K562 (cell line): ENCODE results near the gene SRD5A1. TPM values are rescaled to one million over a fixed set of nuclear protein-coding genes. Genes with fewer than 3 reads are reported as not detected.

ENCODE experiments used
- ATAC-seq: fragments of 200-7000 bp; cut with Tn5 transposase; 3 replicates; pipeline ENCODE4 v1.9.1; 2020; ENCODE audit warnings: moderate library complexity
- BruUV-seq: library from RNA; stranded (reverse); fragments of 400-500 nt; replicated peaks from 2 replicates; lab custom pipeline; 2021; lab: Mats Ljungman, UMichigan
- CTCF ChIA-PET: fragments of 300-600 bp; formaldehyde crosslinking; extraction: SDS; loops from one replicate; lab custom pipeline; 2021; ENCODE audit warnings: low intra/inter-chr PET ratio; lab: Yijun Ruan, JAX
- POLR2A ChIA-PET: fragments of 300-600, 350-650 bp; sonication (Branson Sonifier 250); formaldehyde crosslinking; extraction: SDS; loops from one replicate; lab custom pipeline; 2021; ENCODE audit warnings: antibody characterized with exemption, inconsistent platforms; lab: Yijun Ruan, JAX
- DNase-seq, 4 experiments: peaks; one replicate each; pipeline versions ENCODE4 v3.0.0 to v3.0.0-alpha.2; 2011 to 2018; ENCODE audit warnings: low spot score in 3 of 4, mixed read lengths in 3 of 4; ENCODE audit errors: extremely low read depth in 1 of 4
- FAIRE-seq: peaks from 2 replicates; lab custom pipeline; 2011; peaks lifted over from hg19 to GRCh38; lab: Jason Lieb, UNC
- H2AFZ ChIP-seq: 2 replicates; pipeline ENCODE4 v1.6.0; 2011; ENCODE audit warnings: low read depth, low read length, control low read depth, inconsistent platforms
- H3K27ac ChIP-seq: fragments of 200-600 bp; 3 replicates; pipeline ENCODE4 v1.8.0; 2011; ENCODE audit warnings: low read depth, mild to moderate bottlenecking, control low read depth, inconsistent platforms, low read length, moderate library complexity, mixed read lengths; ENCODE audit errors: extremely low read depth
- H3K27me3 ChIP-seq, 2 experiments: fragments of 300-600 bp in 1 of 2; 2 replicates in 1 of 2; 3 replicates in 1 of 2; pipeline versions ENCODE4 v1.6.0 to v1.8.0; 2011; ENCODE audit warnings: inconsistent platforms in 2 of 2, low read length in 2 of 2, mild to moderate bottlenecking in 1 of 2, mixed read lengths in 1 of 2, moderate library complexity in 1 of 2; ENCODE audit not compliant: control insufficient read depth in 2 of 2, insufficient read depth in 2 of 2
- H3K36me3 ChIP-seq: fragments of 300-600 bp; 3 replicates; pipeline ENCODE4 v1.8.0; 2011; ENCODE audit warnings: mild to moderate bottlenecking, low read length, inconsistent platforms; ENCODE audit not compliant: control insufficient read depth, insufficient read depth
- H3K4me1 ChIP-seq, 2 experiments: fragments of 200-600 bp in 1 of 2; replicated peaks in 1 of 2; 2 replicates in 1 of 2; 3 replicates in 1 of 2; pipeline versions ENCODE4 v1.5.1 to v1.8.0; 2011; ENCODE audit warnings: inconsistent platforms in 2 of 2, low read length in 2 of 2, mild to moderate bottlenecking in 1 of 2, mixed read lengths in 1 of 2, moderate library complexity in 1 of 2; ENCODE audit not compliant: control insufficient read depth in 2 of 2, insufficient read depth in 2 of 2
- H3K4me2 ChIP-seq: 2 replicates; pipeline ENCODE4 v1.6.1; 2011; ENCODE audit warnings: low read length, control low read depth, inconsistent platforms, mixed read lengths; ENCODE audit not compliant: insufficient read depth
- H3K4me3 ChIP-seq: fragments of 200-600 bp; sonication (generic), shearing (Covaris generic); 2 replicates; pipeline ENCODE4 v1.5.1; 2016; ENCODE audit warnings: control low read depth, inconsistent platforms
- H3K79me2 ChIP-seq: fragments of 200-600 bp; 3 replicates; pipeline ENCODE4 v1.8.0; 2011; ENCODE audit warnings: low read length, inconsistent platforms; ENCODE audit not compliant: control insufficient read depth, insufficient read depth
- H3K9ac ChIP-seq, 2 experiments: 2 replicates each; pipeline versions ENCODE4 v1.6.0 to v1.6.1; 2011; ENCODE audit warnings: low read depth in 2 of 2, low read length in 2 of 2, control low read depth in 1 of 2, inconsistent platforms in 1 of 2, mild to moderate bottlenecking in 1 of 2, mixed read lengths in 1 of 2; ENCODE audit not compliant: insufficient read depth in 1 of 2
- H3K9me1 ChIP-seq: one replicate; pipeline ENCODE4 v1.6.0; 2011; ENCODE audit warnings: inconsistent platforms, mild to moderate bottlenecking, low read length, moderate library complexity; ENCODE audit not compliant: control insufficient read depth, insufficient read depth
- H3K9me3 ChIP-seq: replicated peaks from 2 replicates; pipeline ENCODE4 v1.5.1; 2011; ENCODE audit warnings: low read depth, low read length, inconsistent platforms; ENCODE audit not compliant: control insufficient read depth, insufficient read depth
- H4K20me1 ChIP-seq: replicated peaks from 2 replicates; pipeline ENCODE4 v1.6.1; 2011; ENCODE audit warnings: low read length, inconsistent platforms, mixed read lengths; ENCODE audit not compliant: control insufficient read depth, insufficient read depth
- ARID3A ChIP-seq: IDR thresholded peaks from 2 replicates; pipeline ENCODE4 v1.6.1; 2012; ENCODE audit warnings: low read depth, low read length, improper control_type of control experiment, borderline replicate concordance
- CBFB ChIP-seq: sonication (generic); formaldehyde crosslinking; IDR thresholded peaks from 2 replicates; pipeline ENCODE4 v1.4.0; 2020; ENCODE audit warnings: mild to moderate bottlenecking, missing genetic modification reagents
- CREB3 ChIP-seq: fragments of 450-650 bp; conservative IDR thresholded peaks from 2 replicates; pipeline ENCODE4 v1.6.1; 2016; ENCODE audit warnings: missing genetic modification characterization, low read depth, mild to moderate bottlenecking, missing compliant biosample characterization, moderate library complexity
- ESRRA ChIP-seq: fragments of 450-650 bp; IDR thresholded peaks from 2 replicates; pipeline ENCODE4 v1.6.1; 2014; ENCODE audit warnings: low read depth, mild to moderate bottlenecking, moderate library complexity, borderline replicate concordance
- FOXK2 ChIP-seq, 2 experiments: fragments of 450-650 bp; IDR thresholded peaks in 1 of 2; conservative IDR thresholded peaks in 1 of 2; 2 replicates each; pipeline ENCODE4 v1.6.1; 2016; ENCODE audit warnings: low read depth in 2 of 2, mild to moderate bottlenecking in 1 of 2
- FOXO4 ChIP-seq: fragments of 450-650 bp; formaldehyde crosslinking; IDR thresholded peaks from 2 replicates; pipeline ENCODE4 v1.4.0; 2020; ENCODE audit warnings: mild to moderate bottlenecking, moderate library complexity
- HOMEZ ChIP-seq: fragments of 250-450 bp; sonication (Bioruptor Pico); IDR thresholded peaks from 2 replicates; pipeline ENCODE4 v1.4.0; 2020; ENCODE audit warnings: mild to moderate bottlenecking, moderate library complexity
- MAFG ChIP-seq: fragments of 450-650 bp; conservative IDR thresholded peaks from 2 replicates; pipeline ENCODE4 v1.6.1; 2016; ENCODE audit warnings: missing genetic modification characterization, missing compliant biosample characterization
- NUFIP1 ChIP-seq: fragments of 450-650 bp; IDR thresholded peaks from 2 replicates; pipeline ENCODE4 v1.6.1; 2018; ENCODE audit not compliant: partially characterized antibody
- PPARD ChIP-seq: fragments of 250-450 bp; sonication (Bioruptor Pico); IDR thresholded peaks from 2 replicates; pipeline ENCODE4 v1.8.0; 2022; ENCODE audit warnings: inconsistent platforms, mild to moderate bottlenecking, moderate library complexity
- RBM17 ChIP-seq: fragments of 200-400 bp; formaldehyde crosslinking; IDR thresholded peaks from 2 replicates; pipeline ENCODE4 v1.6.1; 2017; ENCODE audit warnings: low read depth, mild to moderate bottlenecking, low read length, borderline replicate concordance
- STAT5B ChIP-seq: fragments of 250-450 bp; sonication (Bioruptor Pico); IDR thresholded peaks from 2 replicates; pipeline ENCODE4 v1.8.0; 2021; ENCODE audit warnings: mild to moderate bottlenecking, inconsistent platforms
- U2AF1 ChIP-seq: fragments of 200-400 bp; formaldehyde crosslinking; optimal IDR thresholded peaks from 2 replicates; pipeline ENCODE3; 2017; ENCODE audit warnings: mild to moderate bottlenecking, low read depth, low read length, moderate library complexity
- YY1 ChIP-seq, 3 experiments: IDR thresholded peaks; 2 replicates each; pipeline ENCODE4 v1.6.1; 2011; ENCODE audit warnings: low read length in 2 of 3, mild to moderate bottlenecking in 2 of 3, moderate library complexity in 2 of 3, borderline replicate concordance in 1 of 3, control low read depth in 1 of 3, low read depth in 1 of 3; ENCODE audit not compliant: insufficient read depth in 3 of 3, insufficient replicate concordance in 2 of 3, control insufficient read depth in 1 of 3, insufficient read length in 1 of 3; ENCODE audit errors: extremely low read depth in 1 of 3
- ZNF232 ChIP-seq: sonication (generic); formaldehyde crosslinking; IDR thresholded peaks from 2 replicates; pipeline ENCODE4 v1.8.0; 2022; ENCODE audit warnings: mild to moderate bottlenecking, missing genetic modification reagents
- ZNF830 ChIP-seq: fragments of 250-450 bp; sonication (Bioruptor Pico); IDR thresholded peaks from 2 replicates; pipeline ENCODE4 v1.5.0; 2021; ENCODE audit warnings: mild to moderate bottlenecking
- WGBS: fragments of 100-300 bp; shearing (Covaris generic); methylation state at CpG from one replicate; pipeline ENCODE4 v1.1.6; 2016; ENCODE audit warnings: low coverage, mixed read lengths; ENCODE audit not compliant: insufficient coverage; ENCODE audit errors: missing lambda C conversion rate; 5-methylcytosine and 5-hydroxymethylcytosine counted together
- in situ Hi-C: fragments of 300-500 bp; cut with MboI; formaldehyde crosslinking; loops from 4 replicates; pipeline ENCODE4 v1.15.0; 2018; ENCODE audit warnings: inconsistent platforms, mixed read lengths
- intact Hi-C: fragments of 100-400 bp; cut with micrococcal nuclease; formaldehyde crosslinking; loops from 2 replicates; pipeline ENCODE4 v1.14.2; 2022
- polyA plus RNA-seq, 8 experiments: library from polyadenylated mRNA; depleted of rRNA in 4 of 8; stranded (reverse) in 5 of 8; unstranded in 3 of 8; fragments of >200 nt; fragmentation: Nextera tagmentation in 2 of 8; fragmentation: Illumina TruSeq in 1 of 8; extraction: Ambion mirVana in 2 of 8; extraction: Trizol in 1 of 8; gene quantifications; 2 replicates each; pipeline versions ENCODE4 v1.2.1 to v1.2.3, GENCODE V29; 2011 to 2014; ENCODE audit warnings: inconsistent platforms in 1 of 8, missing spikeins in 1 of 8
- total RNA-seq, 7 experiments: library from RNA; depleted of rRNA in 6 of 7; stranded (reverse); fragments of >200 nt in 6 of 7; fragmentation: Illumina TruSeq in 2 of 7; extraction: Trizol in 2 of 7; gene quantifications; 2 replicates each; pipeline versions ENCODE4 v1.2.1 to v1.2.3, GENCODE V29; 2011 to 2021; ENCODE audit warnings: low replicate concordance in 1 of 7

SRD5A1 gene
- total and polyA plus RNA-seq, 9 of the 15 experiments (the other 6 are each of a cell fraction or from before 2014, with no cell fraction given) = 1.3 to 22.6 (median 8.1) TPM

GRCh38 chr5:6592601-6593000 is 40.6 kb upstream of the SRD5A1 start:
- no peak for FAIRE-seq
- Histone ChIP-seq H3K36me3 (peaks cover 17% of the 10 kb centered on the region), H3K4me1 (peaks cover 0 to 4% of the 10 kb centered on the region in 2 experiments; a peak in 2 of 5 replicates), H4K20me1 (no peaks in the 10 kb centered on the region), H3K4me3 (no peak overlapping the region), H3K9me3 (no peaks in the 10 kb centered on the region), H3K9me1 (no peaks in the 10 kb centered on the region), H3K27me3 (no peaks in the 10 kb centered on the region), H3K4me2 (no peak overlapping the region), H2AFZ (no peak overlapping the region), H3K79me2 (no peaks in the 10 kb centered on the region), H3K9ac (no peak overlapping the region), H3K27ac (no peak overlapping the region)
- no peak for TF ChIP-seq RBM17
- no peak for TF ChIP-seq STAT5B (CRISPR knock-in tag)
- TF ChIP-seq HOMEZ (CRISPR knock-in tag) = no peak
- TF ChIP-seq ARID3A = no peak
- no peak for TF ChIP-seq FOXO4 (CRISPR knock-in tag)
- TF ChIP-seq ESRRA = no peak
- no peak for TF ChIP-seq U2AF1
- no peak for TF ChIP-seq CBFB (CRISPR knock-in tag)
- TF ChIP-seq MAFG (tag) = no peak
- TF ChIP-seq NUFIP1 = no peak
- TF ChIP-seq YY1 (IDR thresholded peaks at IDR 0.05; ENCODE audit: borderline replicate concordance in 1 of 3, control insufficient read depth in 1 of 3, extremely low read depth in 1 of 3, insufficient read depth in 3 of 3, insufficient read length in 1 of 3, insufficient replicate concordance in 2 of 3, low read depth in 1 of 3, low read length in 2 of 3) = no peak
- TF ChIP-seq ZNF232 (CRISPR knock-in tag) = no peak
- TF ChIP-seq PPARD (CRISPR knock-in tag) = no peak
- no peak for TF ChIP-seq ZNF830 (CRISPR knock-in tag)
- TF ChIP-seq FOXK2 (conservative IDR thresholded peaks at IDR 0.05 in 1 of 2, IDR thresholded peaks at IDR 0.05 in 1 of 2; ENCODE audit: low read depth in 2 of 2) = no peak
- no peak for TF ChIP-seq CREB3 (tag)
- BruUV-seq = no TSS peak
- no peak for DNase-seq
- intact Hi-C loops = no loop called here
- 39% methylated on average over 3 of the region's 3 CpGs for WGBS
- ChIA-PET POLR2A (no interaction called here), CTCF (no interaction called here)
- ATAC-seq = no peak
- in situ Hi-C loops = no loop called here
